Astrocyte (in vitro differentiated cells and primary cell): ENCODE measurements around the gene CTU1. TPM values are rescaled to one million over a fixed set of nuclear protein-coding genes. Genes with fewer than 3 reads are reported as not detected.

Source experiments
- DNase-seq: peaks from one replicate; pipeline ENCODE4 v3.0.0-alpha.2; 2010; ENCODE audit warnings: low read depth
- FAIRE-seq: peaks from 2 replicates; lab custom pipeline; 2011; peaks lifted over from hg19 to GRCh38; lab: Jason Lieb, UNC
- H2AFZ ChIP-seq: 2 replicates; pipeline ENCODE4 v1.6.0; 2012; ENCODE audit warnings: low read depth, low read length, inconsistent platforms
- H3K27ac ChIP-seq: 2 replicates; pipeline ENCODE4 v1.5.1; 2011; ENCODE audit warnings: low read depth, low read length, inconsistent platforms
- H3K27me3 ChIP-seq: 2 replicates; pipeline ENCODE4 v1.6.0; 2011; ENCODE audit warnings: low read length, inconsistent platforms; ENCODE audit not compliant: insufficient read depth
- H3K36me3 ChIP-seq: 2 replicates; pipeline ENCODE4 v1.5.1; 2011; ENCODE audit warnings: low read length, inconsistent platforms; ENCODE audit not compliant: insufficient read depth
- H3K4me1 ChIP-seq: 2 replicates; pipeline ENCODE4 v1.5.1; 2011; ENCODE audit warnings: low read length, inconsistent platforms; ENCODE audit not compliant: insufficient read depth
- H3K4me2 ChIP-seq: 2 replicates; pipeline ENCODE4 v1.6.0; 2012; ENCODE audit warnings: low read length, inconsistent platforms
- H3K4me3 ChIP-seq: 2 replicates; pipeline ENCODE4 v1.5.1; 2011; ENCODE audit warnings: low read depth, mild to moderate bottlenecking, low read length, inconsistent platforms; ENCODE audit not compliant: insufficient read depth
- H3K79me2 ChIP-seq: 2 replicates; pipeline ENCODE4 v1.6.0; 2012; ENCODE audit warnings: mild to moderate bottlenecking, low read length, inconsistent platforms; ENCODE audit not compliant: insufficient read depth
- H3K9ac ChIP-seq: 2 replicates; pipeline ENCODE4 v1.6.0; 2012; ENCODE audit warnings: mild to moderate bottlenecking, low read length, inconsistent platforms
- H3K9me3 ChIP-seq: 2 replicates; pipeline ENCODE4 v1.5.1; 2012; ENCODE audit warnings: low read depth, mild to moderate bottlenecking, low read length, inconsistent platforms; ENCODE audit not compliant: insufficient read depth
- H4K20me1 ChIP-seq: 2 replicates; pipeline ENCODE4 v1.6.0; 2012; ENCODE audit warnings: low read length, inconsistent platforms; ENCODE audit not compliant: insufficient read depth
- H3K27ac Mint-ChIP-seq: one replicate; pipeline ENCODE4 v1.8.0; 2021; ENCODE audit warnings: mild to moderate bottlenecking, mixed read lengths; ENCODE audit not compliant: unreplicated experiment
- H3K27me3 Mint-ChIP-seq: one replicate; pipeline ENCODE4 v1.8.0; 2021; ENCODE audit warnings: low read depth, mixed read lengths; ENCODE audit not compliant: unreplicated experiment
- H3K36me3 Mint-ChIP-seq: one replicate; pipeline ENCODE4 v1.8.0; 2021; ENCODE audit warnings: low read depth, mixed read lengths; ENCODE audit not compliant: unreplicated experiment
- H3K4me1 Mint-ChIP-seq: one replicate; pipeline ENCODE4 v1.8.0; 2021; ENCODE audit warnings: low read depth, mixed read lengths; ENCODE audit not compliant: unreplicated experiment
- H3K4me3 Mint-ChIP-seq: one replicate; pipeline ENCODE4 v1.8.0; 2021; ENCODE audit warnings: mild to moderate bottlenecking, moderate library complexity, mixed read lengths; ENCODE audit not compliant: unreplicated experiment
- H3K9me3 Mint-ChIP-seq: one replicate; pipeline ENCODE4 v1.8.0; 2021; ENCODE audit warnings: mild to moderate bottlenecking, mixed read lengths; ENCODE audit not compliant: unreplicated experiment
- CTCF ChIP-seq: IDR thresholded peaks from 2 replicates; pipeline ENCODE4 v1.5.1; 2011; ENCODE audit warnings: low read depth, mild to moderate bottlenecking, inconsistent platforms, low read length, moderate library complexity; ENCODE audit not compliant: insufficient read depth
- EZH2 ChIP-seq: IDR thresholded peaks from 2 replicates; pipeline ENCODE4 v1.6.1; 2012; ENCODE audit warnings: mild to moderate bottlenecking, low read length, inconsistent platforms; ENCODE audit not compliant: insufficient read depth
- total RNA-seq: library from RNA; stranded (reverse); gene quantifications from 2 replicates; pipeline ENCODE4 v1.2.1, GENCODE V29; 2021

Gene CTU1
- total RNA-seq, 1 donor from 2014 or later, result 6.4 TPM

- Histone ChIP-seq H3K79me2 (no peaks in the 10 kb centered on the region), H3K27ac (no peak overlapping the region), H2AFZ (no peak overlapping the region), H4K20me1 (peaks cover 9% of the 10 kb centered on the region), H3K4me3 (no peak overlapping the region), H3K36me3 (no peaks in the 10 kb centered on the region), H3K4me1 (no peaks in the 10 kb centered on the region), H3K9ac (no peak overlapping the region), H3K9me3 (no peaks in the 10 kb centered on the region), H3K4me2 (no peak overlapping the region), H3K27me3 (no peaks in the 10 kb centered on the region)
- no peak overlapping the region for H3K4me3 Mint-ChIP-seq
- H3K9me3 Mint-ChIP-seq, result no peaks in the 10 kb centered on the region
- H3K36me3 Mint-ChIP-seq, result no peaks in the 10 kb centered on the region
- peaks cover 37% of the 10 kb centered on the region for H3K27me3 Mint-ChIP-seq
- no peak overlapping the region for H3K27ac Mint-ChIP-seq
- peaks cover 5% of the 10 kb centered on the region for H3K4me1 Mint-ChIP-seq
- no peak for FAIRE-seq
- no peak for DNase-seq
- TF ChIP-seq CTCF, result no peak
- TF ChIP-seq EZH2, result no peak
Observed at GRCh38 chr19:51089786-51090185, 18.4 kb downstream of the CTU1 start.

- no peaks in the 10 kb centered on the region for H3K36me3 Mint-ChIP-seq
Observed at GRCh38 chr19:51086153-51086850, 21.9 kb downstream of the CTU1 start.

More at GRCh38 chr19:51086153-51086850, 21.9 kb downstream of the CTU1 start:
- no peak overlapping the region for H3K4me3 ChIP-seq
- no peak for DNase-seq
- Mint-ChIP-seq H3K9me3 (no peaks in the 10 kb centered on the region), H3K27me3 (peaks cover 48% of the 10 kb centered on the region), H3K4me3 (no peak overlapping the region), H3K4me1 (peaks cover 5% of the 10 kb centered on the region), H3K27ac (no peak overlapping the region)
- no peaks in the 10 kb centered on the region for H3K4me1 ChIP-seq
- H2AFZ ChIP-seq, result no peak overlapping the region
- H3K27ac ChIP-seq, result no peak overlapping the region
- H3K27me3 ChIP-seq, result no peaks in the 10 kb centered on the region
- FAIRE-seq, result no peak
- H3K79me2 ChIP-seq, result no peaks in the 10 kb centered on the region
- H3K4me2 ChIP-seq, result no peak overlapping the region
- H3K36me3 ChIP-seq, result no peaks in the 10 kb centered on the region
- no peak overlapping the region for H3K9ac ChIP-seq
- no peaks in the 10 kb centered on the region for H3K9me3 ChIP-seq
- H4K20me1 ChIP-seq, result no peaks in the 10 kb centered on the region
- TF ChIP-seq EZH2 (no peak), CTCF (no peak)
